Non-pigmented ciliary epithelial cell (primary cell): ENCODE data around the gene PTPRN2.

Experiments
- DNase-seq: peaks from one replicate; pipeline ENCODE4 v3.0.0-alpha.2; 2010; ENCODE audit warnings: low read depth

Gene PTPRN2

DNA sequence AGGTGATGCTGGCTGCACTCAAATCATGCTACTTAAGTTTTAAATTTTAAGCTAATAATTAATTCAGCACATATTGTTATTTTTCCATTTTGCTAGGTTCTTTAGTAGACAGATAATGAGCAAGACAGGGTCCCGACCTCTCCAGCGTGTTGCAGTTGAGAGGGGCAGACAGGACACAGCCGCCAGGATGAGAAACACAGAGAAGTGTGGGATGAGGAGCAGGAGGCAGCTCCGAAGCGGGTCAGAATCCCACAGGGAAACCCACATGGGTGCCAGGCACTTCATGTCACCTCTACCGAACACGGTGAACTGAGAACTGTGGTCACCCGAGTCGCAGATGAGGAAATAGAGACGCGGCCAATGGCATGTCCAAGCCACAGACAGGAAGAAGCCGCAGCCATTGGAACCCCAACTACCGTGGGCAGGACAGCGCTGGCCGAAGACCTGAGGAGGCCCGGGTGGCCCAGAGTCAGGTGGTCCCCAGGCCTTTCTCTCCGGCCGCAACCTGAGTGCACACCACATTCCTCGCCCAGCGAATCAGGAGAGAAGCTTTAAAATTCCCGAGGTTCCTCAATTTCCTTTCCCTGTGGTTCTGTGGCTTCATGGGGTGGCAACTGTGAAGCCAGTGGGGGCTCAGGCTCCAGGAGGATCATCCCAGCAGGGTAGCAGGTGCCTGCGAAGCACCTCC, 1037.9 kb downstream of the PTPRN2 start:
- no peak for DNase-seq

DNA sequence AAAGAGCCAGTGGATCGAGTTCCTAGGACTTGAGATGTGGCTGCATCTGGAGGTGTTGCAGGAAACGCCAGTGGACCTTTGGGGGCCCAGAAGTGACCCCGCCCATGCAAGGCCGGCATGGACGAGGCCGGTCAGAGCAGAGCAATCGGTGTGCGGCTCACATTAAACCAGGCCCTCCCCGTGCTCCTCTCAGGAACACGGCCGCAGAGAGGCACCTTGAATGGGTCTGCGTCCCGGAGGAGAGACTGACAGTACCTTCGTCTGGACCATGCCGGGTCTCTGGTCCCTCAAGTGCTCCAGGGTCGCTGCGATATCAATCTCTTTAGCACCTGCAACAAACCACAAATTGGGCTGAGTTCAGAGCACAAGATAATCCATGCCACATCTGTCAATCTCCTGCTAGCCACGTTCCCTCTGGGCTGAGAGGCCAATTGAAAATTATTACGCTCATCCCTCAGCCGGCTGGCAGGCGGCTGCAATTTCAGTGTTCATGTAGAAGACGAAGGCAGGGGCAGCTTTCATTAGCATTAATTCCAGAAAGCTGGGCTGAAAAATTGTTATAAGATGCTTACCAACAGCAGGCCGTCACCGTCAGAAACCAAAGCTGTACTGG, 1038.8 kb downstream of the PTPRN2 start:
- DNase-seq: no peak

DNA sequence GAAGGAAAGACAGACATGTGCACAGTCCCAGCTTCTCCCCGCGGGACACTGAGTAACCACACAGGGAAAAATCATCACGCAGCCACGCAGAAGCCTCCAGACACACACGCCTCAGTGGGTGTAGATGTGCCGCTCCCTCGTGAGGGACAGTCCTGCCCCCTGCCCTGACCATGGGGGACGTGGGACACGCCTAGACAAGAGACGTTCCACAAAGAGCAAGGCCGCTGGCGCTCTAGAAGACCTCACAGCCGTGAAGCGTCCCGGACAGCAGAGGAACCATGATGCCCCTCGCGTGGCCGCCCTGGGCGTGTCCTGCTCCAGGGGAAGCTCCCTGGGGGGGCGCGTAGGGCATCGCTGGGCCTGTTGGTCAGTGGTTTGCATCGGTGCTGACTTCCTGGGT, 1040.0 kb downstream of the PTPRN2 start:
- DNase-seq: no peak

DNA sequence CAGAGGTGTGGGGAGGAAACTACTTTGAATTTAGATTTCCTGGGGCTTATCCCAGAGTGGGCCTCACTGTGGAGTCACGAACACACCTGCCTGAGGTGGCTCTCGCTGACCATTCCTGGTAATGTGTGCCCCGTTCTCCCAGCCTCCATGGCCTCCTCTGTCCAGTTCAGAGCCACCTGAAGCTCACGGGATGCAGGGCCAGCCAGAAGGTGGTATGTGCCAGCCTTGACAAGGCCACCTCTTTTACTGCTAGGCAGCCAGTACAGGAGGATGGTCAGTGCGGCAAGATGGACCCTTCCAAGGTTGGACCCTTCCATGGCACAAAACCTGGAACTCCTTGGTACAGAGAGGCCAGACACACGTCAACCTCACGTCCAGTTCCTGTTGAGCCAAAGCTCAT, 1040.5 kb downstream of the PTPRN2 start:
- no peak for DNase-seq

DNA sequence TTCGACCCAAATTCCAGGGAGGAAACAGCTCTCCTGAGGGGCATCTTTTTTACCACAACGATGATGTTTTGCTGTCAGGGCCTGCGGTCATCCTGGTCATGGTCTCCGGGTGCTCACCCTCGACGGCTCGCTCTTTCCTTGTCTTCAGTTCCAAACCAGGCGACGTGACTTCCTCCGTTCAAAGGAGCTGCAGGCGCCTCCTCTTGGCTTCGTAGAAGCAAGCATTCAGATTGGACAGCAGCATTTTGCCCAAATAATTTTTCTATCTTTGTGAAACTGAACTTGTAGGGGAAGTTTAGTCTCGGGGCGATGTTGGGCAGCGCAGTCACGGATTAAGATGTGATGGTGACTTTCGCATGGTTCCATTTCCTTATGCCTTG, 1042.0 kb downstream of the PTPRN2 start:
- DNase-seq: no peak

DNA sequence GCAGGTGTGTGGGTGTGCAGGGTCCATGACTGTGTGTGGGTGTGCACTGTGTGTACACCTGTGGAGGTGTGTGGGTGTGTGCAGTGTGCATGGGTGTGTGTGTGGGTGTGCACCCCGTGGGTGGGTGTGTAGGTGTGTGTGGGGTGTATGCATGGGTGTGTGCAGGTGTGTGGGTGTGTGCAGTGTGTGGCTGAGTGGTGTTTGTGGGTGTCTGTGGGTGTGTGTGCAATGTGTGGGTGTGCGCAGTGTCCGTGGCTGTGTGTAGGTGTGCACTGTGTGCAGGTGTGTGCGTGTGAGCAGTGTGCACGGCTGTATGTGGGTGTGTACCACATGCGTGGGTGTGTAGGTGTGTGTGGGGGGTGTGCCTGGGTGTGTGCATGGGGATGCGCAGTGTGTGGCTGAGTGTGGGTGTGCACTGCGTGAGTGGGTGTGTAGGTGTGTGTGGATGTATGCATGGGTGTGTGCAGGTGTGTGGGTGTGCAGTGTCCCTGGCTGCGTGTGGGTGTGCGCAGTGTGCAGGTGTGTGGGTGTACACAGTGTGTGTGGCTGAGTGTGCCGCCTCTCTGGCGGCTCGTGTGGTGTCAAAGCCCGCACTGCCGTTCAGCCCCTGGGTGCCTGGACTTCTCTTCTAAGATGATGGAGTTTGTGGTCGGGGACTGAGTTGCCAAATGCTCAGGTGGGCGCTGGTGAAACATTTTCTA, 1042.5 kb downstream of the PTPRN2 start:
- no peak for DNase-seq

DNA sequence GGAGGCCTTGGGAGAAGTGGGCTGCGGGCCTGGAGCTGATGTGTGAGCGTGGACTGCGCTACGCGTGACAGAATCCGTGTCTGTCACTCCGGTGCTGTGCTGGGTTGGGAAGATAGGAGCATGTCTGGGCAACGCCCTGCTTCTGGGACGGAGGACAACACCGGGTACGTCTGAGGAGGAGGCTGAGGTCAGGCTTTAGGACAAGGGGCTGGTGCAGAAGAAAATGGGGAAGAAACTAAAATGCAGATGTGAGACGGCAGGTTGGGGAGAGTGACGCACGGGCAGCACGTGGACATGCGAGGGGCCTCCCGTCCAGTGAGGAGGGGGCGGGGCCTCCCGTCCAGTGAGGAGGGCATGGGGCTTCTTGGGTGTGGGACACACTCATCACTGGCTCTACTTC, 1043.4 kb downstream of the PTPRN2 start:
- no peak for DNase-seq

DNA sequence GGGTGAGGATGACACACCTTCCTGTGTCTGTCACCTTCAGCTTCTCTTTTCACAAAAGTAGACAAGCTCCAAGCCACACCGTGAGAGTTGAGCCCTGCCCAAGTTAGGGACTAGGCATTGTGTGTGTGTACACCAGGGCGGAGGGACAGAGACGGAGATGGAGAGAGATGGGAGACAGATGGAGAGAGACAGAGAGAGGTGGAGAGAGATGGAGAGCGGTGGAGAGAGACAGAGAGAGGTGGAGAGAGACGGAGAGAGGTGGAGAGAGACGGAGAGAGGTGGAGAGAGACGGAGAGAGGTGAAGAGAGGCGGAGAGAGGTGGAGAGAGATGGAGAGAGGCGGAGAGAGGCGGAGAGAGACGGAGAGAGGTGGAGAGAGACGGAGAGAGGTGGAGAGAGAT, 1043.8 kb downstream of the PTPRN2 start:
- no peak for DNase-seq

DNA sequence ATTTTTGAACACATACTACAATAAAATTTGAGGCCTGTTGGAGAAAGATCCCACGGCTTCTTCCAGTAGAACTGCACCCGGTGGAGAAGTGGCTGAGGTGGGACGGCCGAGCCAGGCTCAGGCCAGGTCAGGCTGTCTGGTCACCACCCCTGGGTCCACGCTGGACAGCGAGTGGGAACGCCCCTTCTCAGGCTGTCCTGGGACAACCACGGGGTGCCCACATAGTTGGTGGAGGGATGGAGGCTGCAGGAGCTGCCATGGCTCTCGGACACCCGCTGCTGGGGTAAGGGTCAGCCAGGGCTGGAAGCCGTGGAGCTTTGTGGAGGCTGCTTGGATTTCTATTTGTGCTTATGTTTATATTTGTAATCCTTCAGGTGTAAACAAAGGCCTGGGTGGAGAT, 1044.3 kb downstream of the PTPRN2 start:
- no peak for DNase-seq

DNA sequence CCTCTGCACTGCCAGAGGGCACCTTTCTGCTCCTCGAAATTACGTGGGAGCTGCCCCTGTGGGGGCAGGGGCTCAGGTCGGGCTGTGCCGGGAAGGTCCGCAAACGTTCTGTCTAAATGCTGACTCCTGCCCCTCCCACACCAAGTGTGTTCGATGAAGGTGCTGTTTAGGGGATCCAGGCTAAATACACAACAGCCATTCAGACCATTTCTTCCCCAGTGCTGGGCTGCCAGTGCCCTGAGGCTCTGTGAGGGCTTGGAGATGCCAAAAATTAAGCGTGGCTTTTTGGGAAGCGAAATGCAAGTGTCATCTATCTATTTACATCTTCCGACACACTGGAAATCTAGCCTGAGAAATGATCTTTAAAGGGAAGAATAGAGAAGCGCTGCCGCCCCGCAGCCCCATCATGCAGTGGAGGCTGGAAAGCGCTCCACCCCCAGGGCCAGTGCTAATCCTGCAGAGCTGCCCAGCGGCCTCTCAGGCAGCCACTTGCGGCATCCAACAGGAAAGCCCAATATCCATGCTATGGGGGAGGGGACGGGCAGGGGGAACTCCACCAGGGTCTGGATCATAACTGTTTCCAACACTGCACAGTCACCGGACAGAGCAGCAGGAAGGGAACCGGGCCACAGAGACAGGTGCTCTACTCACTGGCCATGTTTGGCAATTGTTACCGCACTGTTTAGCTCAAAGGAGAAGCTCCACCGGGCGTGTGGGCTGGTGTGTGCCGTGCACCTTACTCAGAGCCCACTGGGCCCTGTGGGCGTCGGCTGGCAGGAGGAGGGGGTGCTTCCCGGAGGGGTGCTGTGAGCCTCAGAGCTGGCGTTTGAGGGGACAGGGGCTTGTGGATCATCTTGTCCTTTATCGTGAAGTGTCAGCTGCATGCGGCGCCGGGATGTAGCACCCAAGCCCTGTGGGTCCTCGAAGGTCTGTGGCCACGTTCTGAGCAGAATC, 1045.3 kb downstream of the PTPRN2 start:
- no peak for DNase-seq

DNA sequence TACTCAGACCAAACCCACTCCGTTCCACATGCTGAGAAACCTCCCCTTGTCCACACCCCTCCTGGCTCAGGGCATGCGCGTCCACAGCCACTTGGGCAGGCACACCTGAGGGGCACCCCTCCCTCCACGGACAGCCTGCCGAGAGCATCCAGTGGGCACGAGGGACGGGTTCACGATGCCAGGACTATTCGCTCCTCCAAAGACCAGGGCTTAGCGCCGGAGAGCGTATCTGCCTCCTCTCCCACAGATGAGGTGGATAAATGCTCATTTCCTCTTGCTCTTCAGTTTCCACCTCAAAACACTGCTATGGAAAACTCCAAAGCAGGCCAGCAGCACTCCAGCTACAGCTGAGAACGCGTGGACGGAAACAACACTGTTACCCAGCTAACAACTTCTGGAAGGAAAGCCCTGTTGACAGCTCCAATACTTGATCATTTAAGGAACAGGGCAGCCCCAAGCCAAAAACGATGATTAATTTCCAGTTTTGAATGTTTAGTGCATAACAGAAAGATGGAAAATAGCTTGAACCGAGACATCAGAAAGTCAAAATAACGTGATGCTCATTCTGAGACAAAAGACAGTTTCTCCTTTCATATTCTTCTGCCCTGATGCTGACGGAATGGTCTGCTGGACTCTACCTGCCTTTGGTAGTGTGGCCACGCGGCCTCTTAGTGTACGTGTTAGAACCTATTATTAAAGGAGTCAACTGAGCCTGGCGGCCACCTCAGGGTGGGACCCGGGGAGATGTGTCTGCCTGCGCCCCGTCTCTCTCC, 1046.1 kb downstream of the PTPRN2 start:
- DNase-seq: no peak

DNA sequence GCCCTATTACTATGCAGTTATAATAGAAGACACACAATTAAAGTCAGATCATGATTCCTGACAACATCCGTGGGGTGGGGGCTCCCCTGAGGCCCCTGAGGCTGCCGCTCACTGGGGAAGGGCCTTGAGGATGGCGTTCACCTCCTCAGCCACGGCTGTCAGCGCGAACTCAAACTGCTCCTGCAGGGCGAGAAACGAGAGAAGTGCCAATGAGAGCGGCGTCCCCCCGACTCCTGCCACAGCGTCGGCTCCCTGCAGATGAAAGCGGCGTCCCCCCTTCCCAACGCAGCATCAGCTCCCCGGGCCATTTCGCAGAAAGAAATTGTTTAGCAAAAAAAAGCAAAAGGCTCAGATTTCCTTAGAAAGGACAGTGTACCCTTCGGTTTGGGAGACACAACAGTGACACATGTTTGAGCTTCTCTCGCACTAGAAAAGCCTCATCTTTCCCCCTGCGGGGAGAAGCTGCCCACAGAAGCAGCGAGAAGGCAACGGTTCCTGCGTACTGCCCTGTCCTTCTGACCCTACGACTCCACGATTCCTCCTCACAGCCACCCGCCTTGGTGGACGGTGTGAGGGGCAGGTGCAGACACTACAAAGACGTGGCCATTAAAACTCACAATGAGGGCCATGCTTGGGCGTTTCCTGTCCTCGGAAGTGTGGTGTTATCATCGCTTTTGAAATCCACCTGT, 1046.9 kb downstream of the PTPRN2 start:
- DNase-seq: no peak

DNA sequence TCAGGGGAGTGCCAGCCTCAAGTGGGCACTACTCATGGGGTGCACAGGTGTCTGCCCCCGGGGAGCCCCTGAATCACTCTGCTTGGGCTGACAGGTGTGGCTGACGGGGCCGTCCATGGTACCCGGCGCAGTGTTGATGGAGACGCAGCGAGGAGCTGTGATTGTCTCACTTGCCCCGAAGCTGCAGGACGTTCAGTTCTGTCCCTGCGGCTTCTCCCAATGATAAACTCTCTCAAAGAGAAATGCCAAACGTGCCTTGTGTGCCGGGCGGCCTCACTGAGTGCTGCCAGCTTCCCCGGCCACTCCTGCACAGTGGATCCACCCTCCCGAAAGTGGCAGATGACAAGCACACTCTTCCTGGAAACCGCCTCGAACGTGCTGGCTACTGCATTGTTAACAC, 1047.6 kb downstream of the PTPRN2 start:
- no peak for DNase-seq

DNA sequence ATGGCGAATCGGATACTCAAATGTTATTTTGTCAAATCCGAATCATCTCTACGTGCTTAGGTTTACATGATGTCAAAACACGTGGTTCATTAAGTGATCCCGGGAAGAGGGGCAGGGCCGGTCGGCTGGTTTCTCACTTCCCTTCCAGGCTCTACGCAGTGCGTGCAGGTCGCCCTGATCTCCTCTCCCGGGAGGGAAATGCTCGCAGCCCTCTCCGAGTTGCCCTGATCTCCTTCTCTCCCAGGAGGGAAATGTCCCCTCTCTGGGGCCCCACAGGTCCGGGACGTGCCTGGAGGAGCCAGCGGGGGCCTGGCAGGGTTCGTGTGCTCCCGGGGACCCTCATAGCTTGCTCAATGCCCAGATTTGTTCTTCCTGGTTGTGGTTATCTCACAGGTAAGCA, 1048.1 kb downstream of the PTPRN2 start:
- DNase-seq: no peak

DNA sequence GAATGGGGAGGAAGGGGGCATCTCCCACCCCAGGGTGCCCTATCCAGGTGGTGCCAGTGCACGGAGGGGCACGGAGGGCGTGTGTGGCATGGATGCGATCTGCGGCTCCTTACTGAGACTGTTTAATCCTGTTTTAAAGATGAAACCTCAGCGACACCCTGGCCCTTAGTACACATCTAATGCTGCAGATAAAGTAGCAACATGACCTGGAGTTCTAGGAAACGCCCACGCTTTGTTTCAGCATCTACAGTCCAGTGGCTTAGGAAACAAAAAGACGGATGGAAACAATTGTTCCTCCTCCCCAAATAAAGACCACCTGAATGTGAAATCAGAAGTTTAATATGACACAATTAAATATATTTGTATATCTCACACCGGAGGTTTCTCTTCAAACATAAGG, 1048.9 kb downstream of the PTPRN2 start:
- DNase-seq: no peak

DNA sequence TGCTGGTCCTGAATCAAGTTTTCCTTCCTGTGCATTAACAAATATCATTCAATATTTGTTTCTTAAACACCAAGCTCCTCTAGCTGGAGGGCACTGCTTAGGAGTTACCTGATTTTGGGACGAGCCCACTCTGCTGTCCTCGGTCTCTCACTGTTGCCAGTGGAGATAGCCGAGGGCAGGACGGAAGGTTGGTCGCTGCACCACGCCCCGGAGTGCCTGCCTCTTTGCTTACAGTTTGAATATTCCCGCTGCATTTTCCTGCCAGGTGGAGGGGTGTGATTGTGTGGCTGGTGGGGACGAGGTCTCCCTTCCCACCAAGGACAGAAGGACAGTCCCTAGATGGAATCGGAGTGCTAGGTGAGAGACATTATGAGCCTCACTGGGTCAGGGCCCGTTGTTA, 1049.3 kb downstream of the PTPRN2 start:
- no peak for DNase-seq

DNA sequence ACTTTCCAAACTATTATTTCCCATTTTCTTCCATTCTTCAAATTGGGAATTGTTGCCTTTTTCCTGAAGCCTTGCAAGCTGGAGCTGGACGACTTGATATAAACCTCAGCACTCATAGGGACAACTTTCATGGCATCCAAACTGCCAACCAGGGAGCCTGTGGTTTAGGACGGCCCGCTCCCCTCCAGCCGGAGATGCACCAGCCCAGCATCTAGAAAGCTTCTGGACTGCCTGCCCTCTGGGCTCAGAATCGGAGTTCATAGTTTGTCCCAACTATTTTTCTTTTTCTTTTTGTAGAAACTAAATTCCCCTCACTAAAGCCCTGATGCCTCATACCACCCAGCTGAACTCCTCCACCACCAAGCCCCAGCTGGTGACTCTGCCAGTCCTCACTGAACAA, 1050.6 kb downstream of the PTPRN2 start:
- DNase-seq: no peak

DNA sequence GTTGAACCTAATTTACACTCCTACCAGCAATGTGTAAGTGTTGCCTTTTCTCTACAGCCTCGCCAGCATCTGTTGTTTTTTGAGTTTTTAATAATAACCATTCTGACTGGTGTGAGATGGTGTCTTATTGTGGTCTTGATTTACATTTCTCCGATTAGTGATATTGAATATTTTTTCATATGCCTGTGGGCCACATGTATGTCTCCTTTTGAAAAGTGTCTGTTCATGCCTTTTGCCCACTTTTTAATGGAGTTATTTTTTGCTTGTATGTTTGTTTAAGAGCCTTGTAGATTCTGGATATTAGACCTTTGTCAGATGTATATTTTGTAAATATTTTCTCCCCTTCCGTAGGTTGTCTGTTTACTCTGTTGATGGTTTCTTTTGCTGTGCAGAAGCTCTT, 1055.6 kb downstream of the PTPRN2 start:
- DNase-seq: no peak

DNA sequence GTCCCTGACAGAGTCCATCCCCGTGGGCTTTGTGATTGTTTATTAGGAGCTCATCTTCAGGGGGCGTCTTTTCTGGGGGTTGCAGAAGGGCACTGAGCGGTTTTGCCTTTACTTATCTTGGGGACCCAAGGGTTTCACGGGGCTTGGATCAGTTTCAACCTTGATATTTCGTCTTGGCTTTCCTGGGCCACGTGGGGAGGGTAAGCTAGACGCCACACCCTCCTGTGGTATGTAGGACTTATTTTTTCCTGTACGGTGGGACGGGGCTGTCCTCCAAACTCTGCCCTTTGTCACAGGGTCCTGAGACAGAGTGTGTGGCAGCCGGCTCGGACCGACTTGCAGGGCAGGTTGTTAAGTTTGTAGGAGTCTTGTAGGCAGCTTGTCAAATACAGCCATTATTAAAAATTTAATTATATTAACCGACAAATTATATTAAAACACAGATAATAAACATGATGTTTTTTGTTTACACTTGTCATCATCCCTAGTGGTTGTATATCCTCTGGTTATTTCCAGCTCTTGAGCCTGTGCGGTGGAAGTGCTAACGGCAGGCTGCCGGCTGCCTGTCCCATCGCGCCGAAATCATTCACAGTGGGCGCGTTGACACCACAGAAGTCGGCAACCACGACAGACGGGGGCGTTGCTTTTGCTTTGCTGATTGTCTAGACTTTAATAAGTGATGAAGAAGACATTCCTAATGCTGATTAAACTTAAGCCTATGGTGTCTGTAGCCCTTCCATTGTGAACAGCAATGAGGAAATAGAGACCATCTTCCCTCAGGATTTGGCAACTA, 1057.7 kb downstream of the PTPRN2 start:
- no peak for DNase-seq

DNA sequence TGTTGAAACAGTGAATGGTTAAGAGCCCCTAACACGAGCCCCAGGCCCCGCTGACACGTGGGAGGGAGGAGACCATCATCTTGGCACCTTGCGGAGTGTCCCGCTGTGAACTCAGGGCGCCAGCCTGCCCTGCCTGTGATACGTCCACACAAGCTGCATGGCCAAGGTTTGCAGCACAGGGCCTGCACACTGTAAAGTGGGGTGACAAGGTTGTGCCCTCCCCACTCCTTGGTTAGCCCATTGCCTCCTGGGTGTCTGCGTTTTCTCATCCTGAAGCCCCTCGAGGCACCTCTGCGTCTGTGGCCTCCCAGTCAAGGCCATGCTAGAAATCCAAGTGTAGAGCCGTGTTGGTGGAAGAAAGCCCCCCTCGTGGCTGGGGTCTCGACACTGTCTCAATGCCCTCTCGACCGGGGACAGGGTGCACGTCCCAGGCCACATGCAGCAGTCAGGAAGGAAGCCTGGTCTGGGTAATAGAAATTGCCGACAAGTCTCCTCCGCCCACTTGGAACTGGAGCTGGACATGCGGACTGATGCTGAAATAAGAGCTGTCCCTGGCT, 1058.8 kb downstream of the PTPRN2 start:
- DNase-seq: no peak
